Suprapubic skin (tissue), 4 donors: ENCODE measurements around the gene MVD. TPM values are rescaled to one million over a fixed set of nuclear protein-coding genes. Genes with fewer than 3 reads are reported as not detected.
A peak's percentile ranks its signal among the peaks of the same experiment; 100 is the strongest.

Experiments used
- DNase-seq, 2 donors: peaks; one replicate each; pipeline ENCODE4 v3.0.0-alpha.2; 2019; ENCODE audit warnings: low spot score in 2 of 2
- H3K27ac ChIP-seq: fragments of 200-600 bp; sonication (generic); one replicate; pipeline ENCODE4 v1.5.1; 2019
- H3K27me3 ChIP-seq: fragments of 200-600 bp; sonication (generic); one replicate; pipeline ENCODE4 v1.5.1; 2019
- H3K36me3 ChIP-seq: fragments of 200-600 bp; sonication (generic); one replicate; pipeline ENCODE4 v1.5.1; 2019
- H3K4me1 ChIP-seq: fragments of 200-600 bp; sonication (generic); one replicate; pipeline ENCODE4 v1.5.1; 2019
- H3K4me3 ChIP-seq: fragments of 200-600 bp; sonication (generic); one replicate; pipeline ENCODE4 v1.5.1; 2019; ENCODE audit warnings: mild to moderate bottlenecking
- H3K9me3 ChIP-seq: fragments of 200-600 bp; sonication (generic); one replicate; pipeline ENCODE4 v1.5.1; 2019
- CTCF ChIP-seq, 2 donors: fragments of 200-600 bp in 1 of 2; fragments of 450-650 bp in 1 of 2; sonication (generic) in 1 of 2; IDR thresholded peaks; one replicate each; pipeline ENCODE4 v1.5.1; 2016 to 2019; ENCODE audit warnings: antibody characterized with exemption in 2 of 2, mild to moderate bottlenecking in 1 of 2, moderate library complexity in 1 of 2
- EP300 ChIP-seq: sonication (generic); formaldehyde crosslinking; IDR thresholded peaks from one replicate; pipeline ENCODE4 v1.6.1; 2017; ENCODE audit warnings: antibody characterized with exemption
- POLR2A ChIP-seq, 2 donors: fragments of 450-650 bp; IDR thresholded peaks; one replicate each; pipeline ENCODE4 v1.6.1; 2017; ENCODE audit warnings: antibody characterized with exemption in 2 of 2, mild to moderate bottlenecking in 2 of 2, moderate library complexity in 2 of 2
- POLR2AphosphoS5 ChIP-seq, 3 donors: sonication (generic); formaldehyde crosslinking; IDR thresholded peaks; one replicate each; pipeline ENCODE4 v1.6.1; 2017; ENCODE audit warnings: antibody characterized with exemption in 3 of 3
- WGBS: methylation state at CpG from one replicate; pipeline ENCODE4 v1.1.5; 2018; 5-methylcytosine and 5-hydroxymethylcytosine counted together
- total RNA-seq, 4 donors: library from RNA; depleted of rRNA; stranded (reverse); fragments of >200 nt; gene quantifications; one replicate each; pipeline ENCODE4 v1.1.0, GENCODE V29; 2016

Gene MVD
- total RNA-seq, 4 donors from 2014 or later: 18.9 to 77.6 (median 44.7) TPM

DNA sequence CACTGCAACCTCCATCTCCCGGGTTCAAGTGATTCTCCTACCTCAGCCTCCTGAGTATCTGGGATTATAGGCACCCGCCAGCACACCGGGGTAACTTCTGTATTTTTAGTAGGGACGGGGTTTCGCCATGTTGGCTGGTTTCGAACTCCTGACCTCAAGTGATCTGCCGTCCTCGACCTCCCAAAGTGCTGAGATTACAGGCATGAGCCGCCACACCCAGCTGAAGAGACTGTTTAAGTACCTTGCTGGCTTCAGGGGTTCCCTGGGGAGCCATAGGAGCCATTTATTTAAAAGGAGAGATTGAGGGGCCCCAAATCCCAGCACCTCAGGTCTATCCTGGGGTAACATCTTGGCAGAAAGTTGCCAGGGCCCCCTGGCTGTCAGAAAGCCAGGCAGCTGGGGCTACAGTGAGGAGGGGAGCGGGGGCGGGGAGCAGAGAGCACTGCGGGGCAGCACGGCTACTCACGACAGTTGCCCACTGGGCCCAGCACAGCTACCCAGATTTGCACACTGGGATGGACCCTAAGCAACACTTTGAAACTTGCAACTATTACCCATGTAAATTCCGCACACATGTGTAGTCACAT is 21.8 kb upstream of the MVD start:
- 69% methylated on average over 14 of the region's 15 CpGs for WGBS
- H3K36me3 ChIP-seq: no peaks in the 10 kb centered on the region
- H3K27me3 ChIP-seq: peaks cover 75% of the 10 kb centered on the region

GRCh38 chr16:88681709-88682451 is 19.0 kb upstream of the MVD start:
- Histone ChIP-seq H3K36me3 (no peaks in the 10 kb centered on the region), H3K4me1 (peaks cover 33% of the 10 kb centered on the region), H3K4me3 (no peak overlapping the region), H3K27me3 (peaks cover 67% of the 10 kb centered on the region), H3K27ac (peak overlapping the region; percentile 70), H3K9me3 (no peaks in the 10 kb centered on the region)
- WGBS: 53% methylated on average over 10 of the region's 21 CpGs
- TF ChIP-seq POLR2A (IDR thresholded peaks at IDR 0.05): no peak
- DNase-seq: peak in 1 of 2 donors; percentile 70

More for the DNA sequence above, 21.8 kb upstream of the MVD start:
- Histone ChIP-seq H3K27ac (no peak overlapping the region), H3K4me1 (peaks cover 46% of the 10 kb centered on the region), H3K4me3 (peak overlapping the region; percentile 57), H3K9me3 (no peaks in the 10 kb centered on the region)
- no peak for TF ChIP-seq CTCF (IDR thresholded peaks at IDR 0.05)
- no peak for TF ChIP-seq POLR2A (IDR thresholded peaks at IDR 0.05)
- no peak for TF ChIP-seq EP300
- no peak for TF ChIP-seq POLR2AphosphoS5 (IDR thresholded peaks at IDR 0.05)
- no peak for DNase-seq

DNA sequence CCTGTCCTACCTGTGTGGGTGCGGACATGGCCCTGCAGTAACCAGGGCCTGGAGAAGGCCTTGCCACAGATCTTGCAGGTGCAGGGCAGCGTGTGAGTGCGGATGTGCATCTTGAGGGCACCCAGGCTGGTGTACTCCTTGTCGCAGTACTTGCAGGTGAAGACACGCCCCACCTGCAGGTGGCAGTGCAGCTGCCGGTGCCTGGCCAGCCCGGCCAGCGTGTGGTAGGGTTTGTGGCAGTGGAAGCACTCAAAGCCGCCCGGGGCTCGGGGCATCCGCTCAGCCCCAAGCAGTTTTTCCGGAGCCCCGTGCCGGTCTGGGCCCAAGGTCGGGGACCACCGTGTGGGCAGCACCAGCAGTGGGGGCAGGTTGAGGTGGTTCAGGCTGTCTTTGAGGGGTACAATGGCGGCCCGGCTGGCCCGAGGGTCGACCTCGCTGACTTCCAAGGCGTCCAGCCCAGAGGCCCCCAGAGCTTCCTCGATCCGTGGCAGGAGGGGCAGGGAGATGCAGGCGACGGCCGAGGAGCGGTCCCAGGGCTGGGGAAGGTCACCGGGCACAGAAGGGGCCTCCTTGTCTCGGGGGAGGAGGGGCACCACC is 18.3 kb upstream of the MVD start:
- Histone ChIP-seq H3K9me3 (no peaks in the 10 kb centered on the region), H3K4me1 (peaks cover 26% of the 10 kb centered on the region), H3K27me3 (peaks cover 69% of the 10 kb centered on the region), H3K4me3 (no peak overlapping the region), H3K27ac (no peak overlapping the region), H3K36me3 (no peaks in the 10 kb centered on the region)
- peak in 1 of 2 donors; percentile 62 for DNase-seq
- TF ChIP-seq POLR2A (IDR thresholded peaks at IDR 0.05) (no peak), CTCF (IDR thresholded peaks at IDR 0.05) (peak in 1 of 2 donors; percentile 44)
- WGBS: 69% methylated on average over 11 of the region's 31 CpGs

DNA sequence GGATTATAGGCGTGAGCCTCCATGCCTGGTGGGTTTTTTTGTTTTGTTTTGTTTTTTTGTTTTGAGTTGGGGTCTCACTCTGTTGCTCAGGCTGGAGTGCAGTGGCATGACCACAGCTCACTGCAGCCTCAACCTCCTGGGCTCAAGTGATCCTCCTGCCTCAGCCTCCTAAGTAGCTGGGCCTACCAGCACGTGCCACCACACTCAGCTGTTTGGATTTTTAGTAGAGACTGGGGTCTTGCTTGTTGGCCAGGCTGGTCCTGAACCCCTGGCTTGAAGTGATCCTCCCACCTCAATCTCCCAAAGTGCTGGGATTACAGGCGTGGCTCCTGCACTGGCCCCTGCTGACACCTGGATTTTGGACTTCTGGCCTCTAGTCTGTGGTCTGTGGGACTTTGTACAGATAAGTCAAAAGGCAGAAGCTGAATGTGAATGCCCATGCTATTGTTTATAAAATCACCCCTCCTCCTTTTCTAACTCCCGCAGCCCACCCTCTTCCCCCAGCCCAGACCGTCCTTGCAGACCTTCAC is 17.7 kb upstream of the MVD start:
- Histone ChIP-seq H3K27me3 (peaks cover 63% of the 10 kb centered on the region), H3K36me3 (no peaks in the 10 kb centered on the region), H3K4me3 (no peak overlapping the region), H3K4me1 (peaks cover 20% of the 10 kb centered on the region), H3K9me3 (no peaks in the 10 kb centered on the region), H3K27ac (no peak overlapping the region)
- no peak for DNase-seq
- WGBS: 95% methylated on average over 5 of the region's 5 CpGs
- TF ChIP-seq EP300 (no peak), POLR2AphosphoS5 (IDR thresholded peaks at IDR 0.05) (no peak), CTCF (IDR thresholded peaks at IDR 0.05) (no peak), POLR2A (IDR thresholded peaks at IDR 0.05) (no peak)

- TF ChIP-seq POLR2A (IDR thresholded peaks at IDR 0.05) (no peak), EP300 (no peak), CTCF (IDR thresholded peaks at IDR 0.05) (no peak)
- 69% methylated on average over 6 of the region's 32 CpGs for WGBS
- Histone ChIP-seq H3K4me1 (peaks cover 10% of the 10 kb centered on the region), H3K36me3 (no peaks in the 10 kb centered on the region), H3K27ac (no peak overlapping the region), H3K9me3 (no peaks in the 10 kb centered on the region), H3K27me3 (peaks cover 43% of the 10 kb centered on the region), H3K4me3 (no peak overlapping the region)
- DNase-seq: no peak
Measured at GRCh38 chr16:88678224-88678979, 15.5 kb upstream of the MVD start.
